Fibroblast of peridontal ligament (primary cell): ENCODE data around the gene BDP1.
"Not testable (repeated sequence)": the region's sequence is repeated elsewhere in the genome, so short reads cannot be mapped to it uniquely, and the experiment has no call there.

Experiments
- DNase-seq: peaks from one replicate; pipeline ENCODE4 v3.0.0-alpha.2; 2010; ENCODE audit errors: extremely low read depth

BDP1 gene

GRCh38 chr5:71457106-71457505 lies 1.7 kb downstream of the BDP1 start:
- DNase-seq, result no peak

DNA sequence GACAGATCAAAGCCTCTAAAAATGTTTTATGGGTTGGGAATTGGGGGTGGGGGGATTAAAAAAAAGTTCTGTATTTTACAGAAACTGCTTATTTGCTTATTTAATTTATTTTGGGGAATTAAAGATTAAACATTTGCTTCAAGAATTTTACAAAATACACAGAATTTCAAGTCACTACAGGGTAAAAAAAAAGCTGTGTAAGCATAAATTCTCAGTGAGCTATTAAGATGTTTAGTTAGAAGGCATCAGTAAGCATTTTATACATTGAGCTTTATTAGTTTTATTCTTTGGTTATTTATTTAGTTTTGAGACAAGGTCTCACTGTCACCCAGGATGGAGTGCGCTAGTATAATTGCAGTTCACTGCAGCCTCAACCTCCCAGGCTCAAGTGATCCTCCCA lies 5.2 kb downstream of the BDP1 start:
- DNase-seq, result no peak

DNA sequence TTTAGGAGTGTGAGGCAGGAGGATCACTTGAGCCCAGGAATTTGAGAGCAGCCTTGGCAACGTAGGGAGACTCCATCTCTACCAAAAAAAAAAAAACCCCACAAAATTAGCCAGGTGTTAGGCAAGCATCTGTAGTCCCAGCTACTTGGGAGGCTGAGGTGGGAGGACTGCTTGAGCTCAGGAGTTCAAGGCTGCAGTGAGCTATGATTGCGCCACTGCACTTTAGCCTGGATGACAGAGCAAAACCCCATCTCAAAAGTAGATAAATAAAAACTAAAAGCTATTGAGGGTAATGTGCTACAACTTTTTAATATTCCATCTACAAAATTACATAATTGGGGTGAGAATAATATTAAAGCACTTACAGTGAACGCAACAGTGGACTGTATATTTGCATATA lies 5.9 kb downstream of the BDP1 start:
- DNase-seq, result no peak

- peak; percentile 65 for DNase-seq
These were observed 15.7 kb downstream of the BDP1 start for GRCh38 chr5:71471193-71471592.

GRCh38 chr5:71475788-71476384 lies 20.4 kb downstream of the BDP1 start:
- DNase-seq, result peak; percentile 23

DNA sequence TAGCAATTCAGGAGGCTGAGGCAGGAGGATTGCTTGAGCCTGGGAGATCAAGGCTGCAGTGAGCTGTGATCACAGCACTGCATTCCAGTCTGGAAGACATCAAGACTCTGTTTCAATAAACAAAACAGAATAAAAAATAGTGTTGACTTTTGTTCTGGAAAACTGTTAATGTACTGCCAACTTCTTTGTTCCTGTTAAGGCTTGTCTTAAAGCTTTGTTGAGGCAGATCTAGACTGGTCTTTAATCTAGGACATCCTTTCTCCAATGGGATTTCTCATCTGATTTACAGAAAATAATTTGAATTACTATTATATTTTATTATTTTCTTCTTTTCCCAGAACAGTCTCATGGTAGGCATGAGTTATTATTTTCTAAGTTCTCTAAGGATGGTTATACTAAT lies 26.0 kb downstream of the BDP1 start:
- DNase-seq, result no peak

DNA sequence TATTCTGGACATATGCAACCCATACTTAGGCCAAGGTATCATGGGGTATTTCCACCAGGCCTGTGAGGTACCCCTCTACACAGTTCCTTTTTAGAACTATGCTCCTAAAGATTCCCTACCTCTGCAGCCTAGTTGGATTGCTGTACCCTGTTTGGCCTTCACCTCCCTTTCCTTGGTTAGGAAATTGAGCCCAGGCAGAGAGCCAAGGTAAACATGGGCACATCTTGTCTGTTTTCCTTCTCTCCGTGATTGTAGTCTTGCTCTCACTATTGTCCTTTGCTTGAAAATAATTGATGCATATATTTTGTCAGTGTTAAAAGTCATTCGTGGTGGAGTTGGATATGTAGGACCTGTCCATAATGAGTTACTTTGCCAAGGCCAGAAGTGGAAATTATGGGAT lies 26.7 kb downstream of the BDP1 start:
- DNase-seq, result peak; percentile 46

GRCh38 chr5:71483355-71483754 lies 27.9 kb downstream of the BDP1 start:
- DNase-seq, result peak; percentile 53

DNA sequence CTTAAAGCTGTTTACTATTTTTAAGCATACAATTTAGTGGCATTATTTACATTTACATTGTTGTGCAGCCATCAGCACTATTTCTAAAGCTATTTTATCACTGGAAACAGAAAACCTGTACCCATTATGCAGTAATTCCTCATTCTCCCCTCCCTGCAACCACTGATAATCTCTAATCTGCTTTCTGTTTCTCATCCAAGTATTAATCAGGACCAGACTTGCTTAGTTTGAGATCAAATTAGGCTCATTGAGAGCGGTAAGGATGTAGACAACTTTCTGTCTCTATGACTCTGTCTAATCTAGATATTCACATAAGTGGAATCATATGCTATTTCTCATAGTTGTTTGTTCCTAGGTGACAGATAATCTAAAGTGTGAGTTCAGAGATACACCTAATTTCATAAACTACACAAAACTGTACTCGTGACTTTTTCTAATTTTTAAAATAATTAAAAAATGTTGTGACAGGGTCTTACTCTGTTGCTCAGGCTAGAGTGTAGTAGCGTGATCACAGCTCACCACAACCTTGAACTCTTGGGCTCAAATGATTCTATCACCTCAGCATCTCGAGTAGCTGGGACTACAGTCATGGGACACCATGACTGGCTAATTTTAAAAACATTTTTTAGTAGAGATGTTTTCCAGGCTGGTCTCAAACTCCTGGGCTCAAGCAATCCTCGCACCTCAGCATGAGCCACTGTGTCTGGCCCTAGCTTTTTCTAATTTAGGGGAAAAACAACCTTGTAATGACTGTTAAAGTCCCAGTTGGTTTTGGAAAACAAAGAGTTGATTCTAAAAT lies 37.6 kb downstream of the BDP1 start:
- DNase-seq, result no peak

GRCh38 chr5:71494202-71494601 lies 38.8 kb downstream of the BDP1 start:
- not testable (repeated sequence) for DNase-seq

GRCh38 chr5:71498756-71499155 lies 43.3 kb downstream of the BDP1 start:
- DNase-seq, result not testable (repeated sequence)

GRCh38 chr5:71503536-71503935 lies 48.1 kb downstream of the BDP1 start:
- DNase-seq, result no peak

GRCh38 chr5:71522151-71522550 lies 66.7 kb downstream of the BDP1 start:
- DNase-seq, result no peak

GRCh38 chr5:71525611-71526010 lies 70.2 kb downstream of the BDP1 start:
- DNase-seq, result not testable (repeated sequence)

GRCh38 chr5:71528206-71528605 lies 72.8 kb downstream of the BDP1 start:
- peak; percentile 4 for DNase-seq

- DNase-seq, result no peak
These were observed 74.2 kb downstream of the BDP1 start for GRCh38 chr5:71529682-71530081.

- DNase-seq, result peak; percentile 74
These were observed 77.7 kb downstream of the BDP1 start for GRCh38 chr5:71533142-71533541.

GRCh38 chr5:71533615-71534014 lies 78.2 kb downstream of the BDP1 start:
- DNase-seq, result peak; percentile 49

DNA sequence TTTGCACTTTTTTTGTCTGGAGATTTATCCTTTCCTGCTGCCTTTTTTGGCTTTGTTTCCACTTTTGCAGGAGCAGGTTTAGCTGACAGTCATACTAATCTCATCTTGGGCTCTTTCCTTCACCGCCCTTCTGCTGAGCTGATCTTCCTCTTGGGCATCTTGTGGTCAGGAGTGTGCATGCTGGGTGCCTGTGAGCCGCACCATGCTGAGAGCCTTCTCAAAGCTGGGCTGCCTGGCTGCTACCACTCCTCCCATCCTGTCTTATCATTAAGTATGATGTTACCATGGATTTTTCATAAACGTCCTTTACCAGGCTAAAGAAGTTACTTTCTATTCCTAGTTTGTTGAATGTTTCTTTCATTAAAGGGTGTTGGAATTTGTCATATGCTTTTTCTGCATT lies 82.2 kb downstream of the BDP1 start:
- DNase-seq, result no peak

DNA sequence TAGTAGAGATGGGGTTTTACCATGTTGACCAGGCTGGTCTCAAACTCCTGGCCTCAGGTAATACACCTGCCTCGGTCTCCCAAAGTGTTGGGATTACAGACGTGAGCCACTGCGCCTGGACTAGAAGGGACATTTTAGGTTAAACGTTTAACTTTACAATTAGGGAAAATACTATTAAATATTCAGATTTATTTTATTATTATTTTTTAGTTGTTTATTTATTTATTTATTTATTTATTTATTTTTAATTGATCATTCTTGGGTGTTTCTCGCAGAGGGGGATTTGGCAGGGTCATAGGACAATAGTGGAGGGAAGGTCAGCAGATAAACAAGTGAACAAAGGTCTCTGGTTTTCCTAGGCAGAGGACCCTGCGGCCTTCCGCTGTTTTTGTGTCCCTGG lies 95.4 kb downstream of the BDP1 start:
- not testable (repeated sequence) for DNase-seq

GRCh38 chr5:71551582-71551981 lies 96.1 kb downstream of the BDP1 start:
- DNase-seq, result not testable (repeated sequence)

DNA sequence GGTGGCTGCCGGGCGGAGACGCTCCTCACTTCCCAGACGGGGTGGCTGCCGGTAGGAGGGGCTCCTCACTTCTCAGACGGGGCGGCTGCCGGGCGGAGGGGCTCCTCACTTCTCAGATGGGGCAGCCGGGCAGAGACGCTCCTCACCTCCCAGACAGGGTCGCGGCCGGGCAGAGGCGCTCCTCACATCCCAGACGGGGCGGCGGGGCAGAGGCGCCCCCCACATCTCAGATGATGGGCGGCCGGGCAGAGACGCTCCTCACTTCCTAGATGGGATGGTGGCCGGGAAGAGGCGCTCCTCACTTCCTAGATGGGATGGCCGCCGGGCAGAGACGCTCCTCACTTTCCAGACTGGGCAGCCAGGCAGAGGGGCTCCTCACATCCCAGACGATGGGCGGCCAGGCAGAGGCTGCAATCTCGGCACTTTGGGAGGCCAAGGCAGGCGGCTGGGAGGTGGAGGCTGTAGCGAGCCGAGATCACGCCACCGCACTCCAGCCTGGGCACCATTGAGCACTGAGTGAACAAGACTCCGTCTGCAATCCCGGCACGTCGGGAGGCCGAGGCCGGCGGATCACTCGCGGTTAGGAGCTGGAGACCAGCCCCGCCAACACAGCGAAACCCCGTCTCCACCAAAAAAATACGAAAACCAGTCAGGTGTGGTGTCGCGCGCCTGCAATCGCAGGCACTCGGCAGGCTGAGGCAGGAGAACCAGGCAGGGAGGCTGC lies 96.7 kb downstream of the BDP1 start:
- not testable (repeated sequence) for DNase-seq

DNA sequence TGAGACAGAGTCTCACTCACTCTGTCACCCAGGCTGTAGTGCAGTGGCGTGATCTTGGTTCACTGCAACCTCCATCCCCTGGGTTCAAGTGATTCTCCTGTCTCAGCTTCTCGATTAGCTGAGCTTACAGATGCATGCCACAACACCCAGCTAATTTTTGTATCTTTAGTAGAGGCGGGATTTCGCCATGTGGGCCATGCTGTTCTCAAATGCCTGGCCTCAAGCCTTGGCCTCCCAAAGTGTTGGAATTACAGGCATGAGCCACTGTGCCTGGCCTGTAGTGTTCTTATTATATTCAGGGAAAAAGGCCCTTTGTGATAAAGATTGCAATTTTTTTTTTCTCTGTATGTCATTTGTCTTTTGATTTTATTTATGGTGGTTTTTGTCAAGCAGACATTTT lies 107.7 kb downstream of the BDP1 start:
- no peak for DNase-seq
